Esophagus muscularis mucosa (tissue), 4 donors: ENCODE results near the gene PKHD1. TPM values are rescaled to one million over a fixed set of nuclear protein-coding genes. Genes with fewer than 3 reads are reported as not detected.

Experiments
- DNase-seq: peaks from one replicate; pipeline ENCODE4 v3.0.0-alpha.2; 2017; ENCODE audit errors: extremely low spot score
- H3K27ac ChIP-seq, 4 donors: fragments of 200-600 bp; sonication (generic); replicated peaks in 1 of 4; 1 replicate in 3 of 4; 2 replicates in 1 of 4; pipeline ENCODE4 v1.5.1; 2016 to 2019; ENCODE audit warnings: mild to moderate bottlenecking in 1 of 4
- H3K27me3 ChIP-seq, 4 donors: fragments of 200-600 bp; sonication (generic); one replicate each; pipeline versions ENCODE4 v1.5.1 to v1.6.0; 2016 to 2019
- H3K36me3 ChIP-seq, 4 donors: fragments of 200-600 bp; sonication (generic); one replicate each; pipeline ENCODE4 v1.5.1; 2016 to 2019
- H3K4me1 ChIP-seq, 4 donors: fragments of 200-600 bp; sonication (generic); one replicate each; pipeline ENCODE4 v1.5.1; 2016 to 2019
- H3K4me3 ChIP-seq, 4 donors: fragments of 200-600 bp; sonication (generic); 1 replicate in 2 of 4; 2 replicates in 2 of 4; pipeline ENCODE4 v1.5.1; 2016 to 2019; ENCODE audit warnings: mild to moderate bottlenecking in 4 of 4, moderate library complexity in 1 of 4
- H3K9me3 ChIP-seq, 4 donors: fragments of 200-600 bp; sonication (generic); 1 replicate in 3 of 4; 2 replicates in 1 of 4; pipeline ENCODE4 v1.5.1; 2016 to 2019
- CTCF ChIP-seq, 3 experiments: fragments of 200-600 bp in 2 of 3; fragments of 450-650 bp in 1 of 3; sonication (generic) in 2 of 3; IDR thresholded peaks; one replicate each; pipeline ENCODE4 v1.5.1; 2017 to 2019; ENCODE audit warnings: antibody characterized with exemption in 3 of 3, mild to moderate bottlenecking in 2 of 3, moderate library complexity in 1 of 3
- EP300 ChIP-seq: sonication (generic); formaldehyde crosslinking; IDR thresholded peaks from one replicate; pipeline ENCODE4 v1.6.1; 2017; ENCODE audit warnings: antibody characterized with exemption
- POLR2A ChIP-seq: fragments of 450-650 bp; IDR thresholded peaks from one replicate; pipeline ENCODE4 v1.6.1; 2017; ENCODE audit warnings: antibody characterized with exemption, moderate library complexity, mild to moderate bottlenecking, low read depth
- POLR2AphosphoS5 ChIP-seq, 2 donors: sonication (generic); formaldehyde crosslinking; IDR thresholded peaks; one replicate each; pipeline ENCODE4 v1.6.1; 2017; ENCODE audit warnings: antibody characterized with exemption in 2 of 2
- WGBS: methylation state at CpG from one replicate; pipeline ENCODE4 v1.1.5; 2018; 5-methylcytosine and 5-hydroxymethylcytosine counted together
- intact Hi-C: fragments of 100-400 bp; cut with DNase I; formaldehyde crosslinking; loops from one replicate; pipeline ENCODE4 v1.15.1; 2023
- total RNA-seq, 4 donors: library from RNA; depleted of rRNA; stranded (reverse); fragments of >200 nt; gene quantifications; one replicate each; pipeline versions ENCODE4 v1.1.0 to v1.2.1, GENCODE V29; 2016

Gene PKHD1
- total RNA-seq, 4 donors from 2014 or later: under 0.01 TPM; not detected in 3

- DNase-seq: peak; percentile 26
- 83% methylated on average over 6 of the region's 6 CpGs for WGBS
- no peaks in the 10 kb centered on the region for H3K27me3 ChIP-seq
- no peaks in the 10 kb centered on the region for H3K36me3 ChIP-seq
- H3K9me3 ChIP-seq: no peaks in the 10 kb centered on the region
- no peak overlapping the region for H3K4me3 ChIP-seq
- TF ChIP-seq POLR2A (no peak), EP300 (no peak), CTCF (IDR thresholded peaks at IDR 0.05) (no peak), POLR2AphosphoS5 (IDR thresholded peaks at IDR 0.05) (no peak)
- peaks cover 0 to 21% (median 9%) of the 10 kb centered on the region in 4 donors for H3K4me1 ChIP-seq
- intact Hi-C loops: no loop called here
- H3K27ac ChIP-seq: no peak overlapping the region
Measured at GRCh38 chr6:51996296-51996947, 91.0 kb downstream of the PKHD1 start.

GRCh38 chr6:51995214-51995755 lies 92.1 kb downstream of the PKHD1 start:
- no peak overlapping the region for H3K4me3 ChIP-seq
- H3K27me3 ChIP-seq: no peaks in the 10 kb centered on the region
- intact Hi-C loops: no loop called here
- H3K9me3 ChIP-seq: no peaks in the 10 kb centered on the region
- WGBS: 21% methylated on average over 1 of the region's 1 CpG
- H3K4me1 ChIP-seq: peaks cover 0 to 21% (median 9%) of the 10 kb centered on the region in 4 donors
- DNase-seq: no peak
- TF ChIP-seq CTCF (IDR thresholded peaks at IDR 0.05): no peak
- TF ChIP-seq POLR2AphosphoS5 (IDR thresholded peaks at IDR 0.05): no peak
- no peaks in the 10 kb centered on the region for H3K36me3 ChIP-seq
- peak overlapping the region in 1 of 4 donors; percentile 35 for H3K27ac ChIP-seq

GRCh38 chr6:51992876-51993275 lies 94.5 kb downstream of the PKHD1 start:
- Histone ChIP-seq H3K4me1 (peaks cover 0 to 20% (median 9%) of the 10 kb centered on the region in 4 donors), H3K36me3 (no peaks in the 10 kb centered on the region), H3K27ac (no peak overlapping the region), H3K4me3 (no peak overlapping the region), H3K9me3 (no peaks in the 10 kb centered on the region), H3K27me3 (no peaks in the 10 kb centered on the region)
- DNase-seq: peak; percentile 68
- no peak for TF ChIP-seq EP300
- TF ChIP-seq POLR2AphosphoS5 (IDR thresholded peaks at IDR 0.05): no peak
- TF ChIP-seq POLR2A: no peak
- no peak for TF ChIP-seq CTCF (IDR thresholded peaks at IDR 0.05)
- 81% methylated on average over 3 of the region's 3 CpGs for WGBS
- intact Hi-C loops: no loop called here

- H3K4me3 ChIP-seq: no peak overlapping the region
- no peak overlapping the region for H3K27ac ChIP-seq
- H3K9me3 ChIP-seq: no peaks in the 10 kb centered on the region
- no peaks in the 10 kb centered on the region for H3K27me3 ChIP-seq
- no peak for DNase-seq
- no peaks in the 10 kb centered on the region for H3K36me3 ChIP-seq
- WGBS: 71% methylated on average over 1 of the region's 1 CpG
- intact Hi-C loops: no loop called here
- H3K4me1 ChIP-seq: peaks cover 0 to 2% (median 0%) of the 10 kb centered on the region in 4 donors
- no peak for TF ChIP-seq POLR2AphosphoS5 (IDR thresholded peaks at IDR 0.05)
- no peak for TF ChIP-seq EP300
- TF ChIP-seq POLR2A: no peak
- no peak for TF ChIP-seq CTCF (IDR thresholded peaks at IDR 0.05)
Measured at GRCh38 chr6:51989789-51990188, 97.6 kb downstream of the PKHD1 start.
